ENCODE data around the gene ZNF680.

DNA sequence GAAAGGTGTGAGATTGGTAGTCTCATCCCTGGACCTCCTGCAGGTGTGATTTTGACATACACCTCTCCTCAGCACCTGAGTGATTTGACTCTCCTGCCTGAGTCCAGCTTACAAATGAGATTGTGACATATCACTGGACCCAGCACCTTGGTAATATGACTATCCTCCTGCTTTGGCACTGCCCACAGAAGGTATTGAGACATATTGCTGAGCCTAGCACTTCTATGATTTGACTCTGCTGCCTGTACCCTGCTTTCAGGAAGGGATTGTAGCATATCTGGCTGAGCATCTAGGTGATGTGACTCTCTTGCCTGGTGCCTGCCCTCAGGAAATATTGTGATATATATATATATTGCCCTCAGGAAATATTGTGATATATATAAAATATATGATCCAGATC, 43.5 kb upstream of the ZNF680 start:
- TF ChIP-seq POLR2A (IDR thresholded peaks at IDR 0.05; ENCODE audit: low read depth, low read length) (no peak), TAF1 (IDR thresholded peaks at IDR 0.05; ENCODE audit: low read depth, low read length) (no peak)
